GM12892 (cell line): Measurements from ENCODE around the gene DPYD.

ENCODE experiments used
- POLR2A ChIP-seq: IDR thresholded peaks from 2 replicates; pipeline ENCODE4 v1.6.1; 2011; ENCODE audit warnings: low read depth, low read length, control low read depth
- TAF1 ChIP-seq: IDR thresholded peaks from 2 replicates; pipeline ENCODE4 v1.6.1; 2011; ENCODE audit warnings: low read depth, mild to moderate bottlenecking, control low read depth, low read length, borderline replicate concordance

GRCh38 chr1:97254731-97255463, 665.9 kb downstream of the DPYD start:
- TF ChIP-seq POLR2A: no peak
- no peak for TF ChIP-seq TAF1
